GM10266 (cell line): Measurements from ENCODE around the gene OXTR.
A peak's percentile ranks its signal among the peaks of the same experiment; 100 is the strongest.

ENCODE experiments used
- DNase-seq: peaks from one replicate; pipeline ENCODE4 v3.0.0; 2012; ENCODE audit errors: extremely low spot score
- CTCF ChIP-seq: IDR thresholded peaks from 2 replicates; pipeline ENCODE4 v1.5.1; 2012; ENCODE audit warnings: mild to moderate bottlenecking, low read depth; ENCODE audit not compliant: control insufficient read depth, insufficient read depth; ENCODE audit errors: missing control alignments

Gene OXTR

GRCh38 chr3:8778475-8778874, 9.1 kb upstream of the OXTR start:
- TF ChIP-seq CTCF, result no peak
- no peak for DNase-seq

- no peak for DNase-seq
- TF ChIP-seq CTCF, result no peak
Measured at GRCh38 chr3:8777978-8778267, 8.5 kb upstream of the OXTR start.

- TF ChIP-seq CTCF, result no peak
Measured at GRCh38 chr3:8777201-8777977, 8.0 kb upstream of the OXTR start.

GRCh38 chr3:8776406-8776805, 7.0 kb upstream of the OXTR start:
- no peak for DNase-seq
- TF ChIP-seq CTCF, result no peak

More at GRCh38 chr3:8777201-8777977, 8.0 kb upstream of the OXTR start:
- DNase-seq, result no peak

- no peak for TF ChIP-seq CTCF
- peak; percentile 1 for DNase-seq
Measured at GRCh38 chr3:8775602-8776001, 6.2 kb upstream of the OXTR start.

GRCh38 chr3:8775181-8775580, 5.8 kb upstream of the OXTR start:
- TF ChIP-seq CTCF, result no peak
- peak; percentile 1 for DNase-seq

GRCh38 chr3:8773941-8774542, 4.6 kb upstream of the OXTR start:
- no peak for TF ChIP-seq CTCF
- no peak for DNase-seq
